Effector memory CD4-positive, alpha-beta T cell (primary cell): ENCODE measurements around the gene PCBP3.

Experiments
- DNase-seq, 3 donors: peaks; one replicate each; pipeline ENCODE4 v3.0.0-alpha.2; 2020
- H3K27ac ChIP-seq: 2 replicates; pipeline ENCODE4 v1.7.0; 2013; ENCODE audit warnings: mild to moderate bottlenecking, low read length, moderate library complexity; ENCODE audit not compliant: insufficient read depth, poor library complexity, severe bottlenecking
- H3K27me3 ChIP-seq: replicated peaks from 2 replicates; pipeline ENCODE4 v1.7.0; 2013; ENCODE audit warnings: mild to moderate bottlenecking, low read length; ENCODE audit not compliant: insufficient read depth, control insufficient read depth, poor library complexity, severe bottlenecking
- H3K36me3 ChIP-seq: 2 replicates; pipeline ENCODE4 v1.7.0; 2013; ENCODE audit warnings: mild to moderate bottlenecking, low read length, moderate library complexity; ENCODE audit not compliant: control insufficient read depth, insufficient read depth
- H3K4me1 ChIP-seq: 2 replicates; pipeline ENCODE4 v1.7.0; 2013; ENCODE audit warnings: low read length, mild to moderate bottlenecking; ENCODE audit not compliant: control insufficient read depth, insufficient read depth, poor library complexity, severe bottlenecking
- H3K4me3 ChIP-seq: 2 replicates; pipeline ENCODE4 v1.7.0; 2013; ENCODE audit warnings: low read length, low read depth, mild to moderate bottlenecking; ENCODE audit not compliant: insufficient read depth, poor library complexity, severe bottlenecking
- H3K9me3 ChIP-seq: 2 replicates; pipeline ENCODE4 v1.7.0; 2013; ENCODE audit warnings: mild to moderate bottlenecking, low read length, moderate library complexity; ENCODE audit not compliant: control insufficient read depth

The PCBP3 gene

GRCh38 chr21:45943630-45944540 lies 300.4 kb downstream of the PCBP3 start:
- Histone ChIP-seq H3K36me3 (no peaks in the 10 kb centered on the region), H3K27ac (no peak overlapping the region), H3K4me1 (no peaks in the 10 kb centered on the region), H3K4me3 (no peak overlapping the region), H3K9me3 (no peaks in the 10 kb centered on the region), H3K27me3 (no peaks in the 10 kb centered on the region)
- DNase-seq: no peak

DNA sequence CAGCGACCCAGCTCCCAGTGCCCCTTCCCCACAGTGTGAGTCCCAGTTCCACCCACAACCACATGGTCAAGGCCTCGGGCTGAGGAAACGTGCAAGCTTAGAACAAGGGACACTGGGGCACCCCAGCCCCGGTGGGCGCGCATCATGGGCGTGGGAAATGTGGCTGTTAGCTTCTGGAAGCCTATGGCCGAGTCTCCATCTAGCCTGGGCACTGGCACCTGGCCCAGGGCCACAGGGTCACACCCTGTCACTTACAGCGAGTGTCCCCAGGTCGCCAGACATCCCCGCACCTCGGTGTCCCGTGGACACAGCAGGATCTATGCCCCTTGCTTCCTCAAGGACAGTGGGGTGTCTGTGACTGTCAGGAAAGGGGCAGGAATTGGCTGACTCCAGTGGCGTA lies 301.1 kb downstream of the PCBP3 start:
- Histone ChIP-seq H3K27me3 (no peaks in the 10 kb centered on the region), H3K36me3 (no peaks in the 10 kb centered on the region), H3K4me3 (no peak overlapping the region), H3K9me3 (no peaks in the 10 kb centered on the region), H3K27ac (no peak overlapping the region), H3K4me1 (no peaks in the 10 kb centered on the region)
- no peak for DNase-seq

DNA sequence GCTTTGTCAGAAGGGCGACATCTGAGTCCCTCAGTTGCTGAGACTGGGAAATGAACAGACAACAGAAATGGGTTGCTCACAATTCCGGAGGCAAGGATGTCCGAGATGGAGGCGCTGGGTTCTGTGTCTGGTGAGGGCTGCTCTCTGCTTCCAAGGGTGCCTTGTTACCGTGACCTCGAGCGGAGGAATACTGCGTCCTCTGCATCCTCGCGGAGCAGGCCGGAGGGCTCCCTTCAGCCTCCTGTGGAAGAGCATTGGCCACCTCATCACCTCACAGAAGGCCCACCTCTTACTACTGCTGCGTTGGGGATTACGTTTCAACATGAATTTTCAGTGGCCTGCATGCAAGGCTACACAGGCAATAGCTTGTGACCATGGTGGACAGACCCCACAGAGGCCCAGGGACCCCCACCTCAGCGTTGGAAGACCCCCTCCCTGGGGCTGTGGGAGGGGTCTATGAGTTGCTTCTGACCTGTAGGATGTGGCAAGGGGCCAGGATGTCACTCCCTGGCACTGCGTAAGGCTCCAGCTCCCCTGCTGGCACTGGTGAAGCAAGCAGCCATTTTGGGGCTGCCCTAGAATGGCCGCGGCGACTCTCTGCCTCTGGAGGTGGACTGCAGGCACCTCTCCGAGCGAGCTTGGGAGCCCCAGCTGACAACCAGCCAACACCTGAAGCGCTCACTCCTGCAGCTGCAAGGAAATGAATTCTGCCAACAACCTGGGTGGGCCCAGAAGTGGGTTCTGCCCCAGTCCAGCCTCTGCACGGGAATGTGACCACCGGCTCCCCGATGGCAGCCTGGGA lies 301.7 kb downstream of the PCBP3 start:
- no peak overlapping the region for H3K4me3 ChIP-seq
- no peaks in the 10 kb centered on the region for H3K9me3 ChIP-seq
- no peak for DNase-seq
- no peak overlapping the region for H3K27ac ChIP-seq
- no peaks in the 10 kb centered on the region for H3K27me3 ChIP-seq
- no peaks in the 10 kb centered on the region for H3K36me3 ChIP-seq
- no peaks in the 10 kb centered on the region for H3K4me1 ChIP-seq

GRCh38 chr21:45945868-45946210 lies 302.3 kb downstream of the PCBP3 start:
- no peaks in the 10 kb centered on the region for H3K4me1 ChIP-seq
- no peaks in the 10 kb centered on the region for H3K27me3 ChIP-seq
- H3K4me3 ChIP-seq: no peak overlapping the region
- H3K9me3 ChIP-seq: no peaks in the 10 kb centered on the region
- H3K27ac ChIP-seq: no peak overlapping the region
- no peaks in the 10 kb centered on the region for H3K36me3 ChIP-seq
- DNase-seq: no peak

GRCh38 chr21:45947296-45947695 lies 303.8 kb downstream of the PCBP3 start:
- no peak for DNase-seq
- H3K9me3 ChIP-seq: no peaks in the 10 kb centered on the region
- H3K27me3 ChIP-seq: no peaks in the 10 kb centered on the region
- H3K4me3 ChIP-seq: no peak overlapping the region
- no peaks in the 10 kb centered on the region for H3K36me3 ChIP-seq
- no peak overlapping the region for H3K27ac ChIP-seq
- no peaks in the 10 kb centered on the region for H3K4me1 ChIP-seq

DNA sequence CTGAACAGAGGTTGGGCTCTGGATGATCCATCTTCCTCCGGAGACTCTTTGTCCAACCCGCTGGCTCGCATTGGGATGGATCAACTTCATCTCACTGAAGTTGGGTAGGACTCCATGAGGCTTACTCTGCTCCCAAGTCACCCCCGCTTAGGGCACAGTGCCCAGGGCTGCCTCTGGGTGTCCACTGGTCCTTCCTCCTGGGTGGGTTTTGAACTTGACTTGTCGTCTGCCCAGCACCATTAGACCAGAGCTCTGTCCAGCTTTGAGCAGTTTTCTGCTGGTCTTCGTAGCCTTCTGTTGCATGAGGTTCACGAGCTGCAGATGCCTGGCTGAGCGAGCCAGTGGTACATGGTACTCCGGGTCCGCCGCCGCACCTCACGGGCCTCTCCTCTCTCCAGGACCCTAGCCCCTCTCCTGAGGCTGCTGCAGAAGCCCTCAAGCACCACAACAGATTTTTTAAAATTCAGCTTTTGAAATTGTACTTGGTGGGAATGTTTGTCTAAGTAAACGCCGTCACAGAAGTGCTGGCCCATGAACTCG lies 304.3 kb downstream of the PCBP3 start:
- Histone ChIP-seq H3K4me1 (no peaks in the 10 kb centered on the region), H3K27ac (no peak overlapping the region), H3K9me3 (no peaks in the 10 kb centered on the region), H3K4me3 (no peak overlapping the region), H3K36me3 (no peaks in the 10 kb centered on the region), H3K27me3 (no peaks in the 10 kb centered on the region)
- no peak for DNase-seq

DNA sequence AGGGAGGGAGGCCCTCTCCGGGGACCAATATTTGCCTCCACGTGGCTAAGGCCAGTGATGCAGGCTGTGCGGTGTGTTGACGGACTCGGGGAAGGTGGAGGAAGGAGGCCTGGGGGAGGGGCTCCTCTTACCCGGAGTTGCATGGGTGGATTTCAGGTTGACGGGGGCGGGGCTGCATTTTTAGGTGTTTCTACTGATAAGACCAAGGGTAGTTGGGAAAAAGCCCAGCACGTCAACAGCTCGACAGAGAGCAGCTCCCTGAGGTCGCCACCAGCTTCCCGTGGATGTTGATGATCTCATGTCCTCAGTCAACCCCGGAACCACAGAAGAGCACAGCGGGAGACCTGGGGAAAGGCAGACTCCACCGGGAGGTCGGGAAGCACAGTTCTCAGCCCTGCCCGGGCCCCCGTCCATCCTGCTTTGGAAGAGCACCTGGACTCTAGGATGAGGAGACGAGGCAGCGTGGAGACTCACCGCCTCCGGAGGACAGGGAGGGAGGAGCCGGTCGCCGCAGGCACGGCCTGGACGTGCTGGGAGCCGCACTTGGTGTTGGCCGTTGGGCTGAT lies 305.1 kb downstream of the PCBP3 start:
- Histone ChIP-seq H3K27me3 (no peaks in the 10 kb centered on the region), H3K9me3 (no peaks in the 10 kb centered on the region), H3K4me3 (no peak overlapping the region), H3K27ac (no peak overlapping the region), H3K4me1 (no peaks in the 10 kb centered on the region), H3K36me3 (no peaks in the 10 kb centered on the region)
- DNase-seq: no peak

- Histone ChIP-seq H3K9me3 (no peaks in the 10 kb centered on the region), H3K27me3 (no peaks in the 10 kb centered on the region), H3K4me1 (no peaks in the 10 kb centered on the region), H3K4me3 (no peak overlapping the region), H3K27ac (no peak overlapping the region), H3K36me3 (no peaks in the 10 kb centered on the region)
- DNase-seq: no peak
These were observed 306.6 kb downstream of the PCBP3 start for GRCh38 chr21:45949928-45950739.

- Histone ChIP-seq H3K4me3 (no peak overlapping the region), H3K27me3 (no peaks in the 10 kb centered on the region), H3K9me3 (no peaks in the 10 kb centered on the region), H3K4me1 (no peaks in the 10 kb centered on the region), H3K36me3 (no peaks in the 10 kb centered on the region), H3K27ac (no peak overlapping the region)
- no peak for DNase-seq
These were observed 307.4 kb downstream of the PCBP3 start for GRCh38 chr21:45950740-45951515.
